Neural cell (in vitro differentiated cells): ENCODE measurements around the gene MSI1. TPM values are rescaled to one million over a fixed set of nuclear protein-coding genes. Genes with fewer than 3 reads are reported as not detected.

Experiments used
- H2AFZ ChIP-seq: fragments of 200-600, 300-800 bp; sonication (generic), shearing (Covaris generic); 2 replicates; pipeline ENCODE4 v1.6.0; 2014; ENCODE audit warnings: low read depth, mild to moderate bottlenecking, antibody characterized with exemption, low read length, moderate library complexity
- H3F3A ChIP-seq: fragments of 200-600 bp; shearing (Covaris generic); 2 replicates; pipeline ENCODE4 v1.6.1; 2016; ENCODE audit warnings: mild to moderate bottlenecking, moderate library complexity, mixed read lengths, antibody characterized with exemption, low read length; ENCODE audit not compliant: insufficient read depth, poor library complexity, severe bottlenecking
- H3K27ac ChIP-seq: fragments of 200-600, 300-800 bp; sonication (generic), shearing (Covaris generic); 2 replicates; pipeline ENCODE4 v1.5.1; 2014; ENCODE audit warnings: mild to moderate bottlenecking, low read length, moderate library complexity
- H3K27me3 ChIP-seq: fragments of 300-800, 200-600 bp; sonication (generic), shearing (Covaris generic); 2 replicates; pipeline ENCODE4 v1.6.0; 2014; ENCODE audit warnings: mild to moderate bottlenecking, low read depth, low read length, moderate library complexity; ENCODE audit not compliant: insufficient read depth
- H3K36me3 ChIP-seq: fragments of 300-800, 200-600 bp; sonication (generic), shearing (Covaris generic); 2 replicates; pipeline ENCODE4 v1.5.1; 2014; ENCODE audit warnings: mild to moderate bottlenecking, antibody characterized with exemption, low read length, moderate library complexity; ENCODE audit not compliant: insufficient read depth
- H3K4me2 ChIP-seq: fragments of 300-800, 200-600 bp; sonication (generic), shearing (Covaris generic); 2 replicates; pipeline ENCODE4 v1.6.0; 2014; ENCODE audit warnings: mild to moderate bottlenecking, low read length
- H3K4me3 ChIP-seq: fragments of 300-800, 200-600 bp; sonication (generic), shearing (Covaris generic); 2 replicates; pipeline ENCODE4 v1.5.1; 2014; ENCODE audit warnings: mild to moderate bottlenecking, low read length, moderate library complexity
- H3K79me2 ChIP-seq: fragments of 200-600 bp; shearing (Covaris generic); replicated peaks from 2 replicates; pipeline ENCODE4 v1.6.0; 2014; ENCODE audit warnings: mild to moderate bottlenecking, low read length, moderate library complexity; ENCODE audit not compliant: insufficient read depth
- H3K9ac ChIP-seq: fragments of 300-800, 200-600 bp; sonication (generic), shearing (Covaris generic); 2 replicates; pipeline ENCODE4 v1.6.1; 2016; ENCODE audit warnings: mild to moderate bottlenecking, low read length, mixed read lengths
- H3K9me2 ChIP-seq: fragments of 200-600 bp; shearing (Covaris generic); 2 replicates; pipeline ENCODE4 v1.6.1; 2016; ENCODE audit warnings: mild to moderate bottlenecking, low read length, mixed read lengths; ENCODE audit not compliant: insufficient read depth
- H3K9me3 ChIP-seq: fragments of 200-600, 300-800 bp; sonication (generic), shearing (Covaris generic); 2 replicates; pipeline ENCODE4 v1.6.1; 2016; ENCODE audit warnings: mild to moderate bottlenecking, mixed run types, low read length, moderate library complexity, mixed read lengths
- H4K20me1 ChIP-seq: fragments of 200-600 bp; shearing (Covaris generic); 2 replicates; pipeline ENCODE4 v1.6.1; 2016; ENCODE audit warnings: mild to moderate bottlenecking, mixed run types; ENCODE audit not compliant: insufficient read depth
- EP300 ChIP-seq: fragments of 450-650 bp; conservative IDR thresholded peaks from 2 replicates; pipeline ENCODE4 v1.6.1; 2014; ENCODE audit warnings: antibody characterized with exemption, mild to moderate bottlenecking, moderate library complexity; ENCODE audit not compliant: poor library complexity, severe bottlenecking
- EZH2 ChIP-seq: fragments of 200-600, 300-800 bp; shearing (Covaris generic), sonication (generic); IDR thresholded peaks from 2 replicates; pipeline ENCODE4 v1.6.1; 2014; ENCODE audit warnings: antibody characterized with exemption, low read length, borderline replicate concordance, mild to moderate bottlenecking; ENCODE audit not compliant: insufficient read depth, poor library complexity, severe bottlenecking
- MXI1 ChIP-seq: fragments of 450-650 bp; conservative IDR thresholded peaks from 2 replicates; pipeline ENCODE4 v1.6.1; 2014; ENCODE audit warnings: antibody characterized with exemption, mild to moderate bottlenecking; ENCODE audit not compliant: poor library complexity, severe bottlenecking
- POLR2AphosphoS5 ChIP-seq: IDR thresholded peaks from 2 replicates; pipeline ENCODE4 v1.6.1; 2012
- RAD21 ChIP-seq: fragments of 450-650 bp; conservative IDR thresholded peaks from 2 replicates; pipeline ENCODE4 v1.6.1; 2014; ENCODE audit warnings: antibody characterized with exemption, mild to moderate bottlenecking, moderate library complexity
- SMC3 ChIP-seq: fragments of 450-650 bp; conservative IDR thresholded peaks from 2 replicates; pipeline ENCODE4 v1.6.1; 2014; ENCODE audit warnings: antibody characterized with exemption, mild to moderate bottlenecking, moderate library complexity; ENCODE audit not compliant: poor library complexity
- TAF1 ChIP-seq: IDR thresholded peaks from 2 replicates; pipeline ENCODE4 v1.6.1; 2012; ENCODE audit warnings: low read depth
- polyA plus RNA-seq: library from polyadenylated mRNA; depleted of rRNA; stranded (reverse); fragments of >200 nt; gene quantifications from 2 replicates; pipeline ENCODE4 v1.2.3, GENCODE V29; 2014
- TF ChIP-seq, protein P1 (sequence below): fragments of 450-650 bp; IDR thresholded peaks from 2 replicates; pipeline ENCODE4 v1.5.1; 2014; ENCODE audit warnings: antibody characterized with exemption, mild to moderate bottlenecking, moderate library complexity; ENCODE audit not compliant: poor library complexity, severe bottlenecking
- TF ChIP-seq, protein P2 (sequence below): IDR thresholded peaks from 2 replicates; pipeline ENCODE4 v1.6.1; 2012; ENCODE audit warnings: borderline replicate concordance

MSI1 gene
- polyA plus RNA-seq, 1 donor from 2014 or later = 7.5 TPM

DNA sequence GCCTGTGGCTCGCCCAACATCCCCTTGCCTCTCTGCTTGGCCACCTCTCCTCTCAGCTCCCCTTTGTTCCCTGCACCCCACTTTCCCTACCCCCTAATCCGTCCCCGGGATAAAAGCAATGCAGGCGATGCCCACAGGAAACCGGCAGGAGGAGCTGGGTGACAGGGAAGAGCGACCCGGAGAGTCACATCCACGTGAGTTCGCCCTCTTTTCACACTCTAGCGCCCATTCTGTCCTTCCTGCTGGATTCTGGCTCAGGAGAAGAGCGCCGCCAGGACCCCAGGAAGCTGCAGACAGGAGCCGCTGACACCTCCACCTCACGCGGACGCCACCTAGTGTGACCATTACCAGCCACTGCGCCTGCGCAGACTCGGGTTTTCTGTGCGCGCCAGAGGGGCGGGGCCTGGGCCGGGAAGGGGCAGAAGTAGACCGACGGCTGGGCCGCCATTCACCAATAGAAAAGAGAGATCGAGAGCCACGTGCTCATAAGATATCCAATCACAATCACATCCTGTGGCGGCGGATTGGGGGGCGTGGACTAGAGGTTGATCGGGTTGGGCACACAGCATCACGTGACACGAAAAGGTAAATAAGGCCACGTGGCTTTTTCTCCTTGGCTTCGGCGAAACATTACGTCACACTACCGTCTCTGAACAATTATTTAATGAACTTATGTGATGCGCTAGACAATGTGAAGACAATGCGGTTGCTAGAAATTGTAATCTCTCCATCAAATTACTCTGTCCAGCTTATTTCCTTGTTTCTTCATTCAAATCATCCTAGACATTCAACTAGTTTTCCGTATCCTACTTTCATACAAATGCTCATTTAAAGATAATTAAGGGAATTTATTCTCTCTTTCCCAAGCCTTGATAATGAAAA lies 51.5 kb downstream of the MSI1 start:
- Histone ChIP-seq H2AFZ (peak overlapping the region; percentile 48), H4K20me1 (no peaks in the 10 kb centered on the region), H3K9me2 (no peaks in the 10 kb centered on the region), H3K9ac (peak overlapping the region; percentile 79), H3K79me2 (no peaks in the 10 kb centered on the region), H3K4me2 (peak overlapping the region; percentile 72), H3K27ac (peak overlapping the region; percentile 85), H3K27me3 (no peaks in the 10 kb centered on the region), H3K4me3 (peak overlapping the region; percentile 66), H3K36me3 (no peaks in the 10 kb centered on the region), H3F3A (no peaks in the 10 kb centered on the region), H3K9me3 (no peaks in the 10 kb centered on the region)
- TF ChIP-seq, protein P1, sequence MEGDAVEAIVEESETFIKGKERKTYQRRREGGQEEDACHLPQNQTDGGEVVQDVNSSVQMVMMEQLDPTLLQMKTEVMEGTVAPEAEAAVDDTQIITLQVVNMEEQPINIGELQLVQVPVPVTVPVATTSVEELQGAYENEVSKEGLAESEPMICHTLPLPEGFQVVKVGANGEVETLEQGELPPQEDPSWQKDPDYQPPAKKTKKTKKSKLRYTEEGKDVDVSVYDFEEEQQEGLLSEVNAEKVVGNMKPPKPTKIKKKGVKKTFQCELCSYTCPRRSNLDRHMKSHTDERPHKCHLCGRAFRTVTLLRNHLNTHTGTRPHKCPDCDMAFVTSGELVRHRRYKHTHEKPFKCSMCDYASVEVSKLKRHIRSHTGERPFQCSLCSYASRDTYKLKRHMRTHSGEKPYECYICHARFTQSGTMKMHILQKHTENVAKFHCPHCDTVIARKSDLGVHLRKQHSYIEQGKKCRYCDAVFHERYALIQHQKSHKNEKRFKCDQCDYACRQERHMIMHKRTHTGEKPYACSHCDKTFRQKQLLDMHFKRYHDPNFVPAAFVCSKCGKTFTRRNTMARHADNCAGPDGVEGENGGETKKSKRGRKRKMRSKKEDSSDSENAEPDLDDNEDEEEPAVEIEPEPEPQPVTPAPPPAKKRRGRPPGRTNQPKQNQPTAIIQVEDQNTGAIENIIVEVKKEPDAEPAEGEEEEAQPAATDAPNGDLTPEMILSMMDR = peak; percentile 95
- TF ChIP-seq RAD21 (peak; percentile 71), EP300 (peak; percentile 58), POLR2AphosphoS5 (peak; percentile 96), EZH2 (no peak), TAF1 (peak; percentile 98), MXI1 (peak; percentile 88), SMC3 (peak; percentile 70)
- TF ChIP-seq, protein P2, sequence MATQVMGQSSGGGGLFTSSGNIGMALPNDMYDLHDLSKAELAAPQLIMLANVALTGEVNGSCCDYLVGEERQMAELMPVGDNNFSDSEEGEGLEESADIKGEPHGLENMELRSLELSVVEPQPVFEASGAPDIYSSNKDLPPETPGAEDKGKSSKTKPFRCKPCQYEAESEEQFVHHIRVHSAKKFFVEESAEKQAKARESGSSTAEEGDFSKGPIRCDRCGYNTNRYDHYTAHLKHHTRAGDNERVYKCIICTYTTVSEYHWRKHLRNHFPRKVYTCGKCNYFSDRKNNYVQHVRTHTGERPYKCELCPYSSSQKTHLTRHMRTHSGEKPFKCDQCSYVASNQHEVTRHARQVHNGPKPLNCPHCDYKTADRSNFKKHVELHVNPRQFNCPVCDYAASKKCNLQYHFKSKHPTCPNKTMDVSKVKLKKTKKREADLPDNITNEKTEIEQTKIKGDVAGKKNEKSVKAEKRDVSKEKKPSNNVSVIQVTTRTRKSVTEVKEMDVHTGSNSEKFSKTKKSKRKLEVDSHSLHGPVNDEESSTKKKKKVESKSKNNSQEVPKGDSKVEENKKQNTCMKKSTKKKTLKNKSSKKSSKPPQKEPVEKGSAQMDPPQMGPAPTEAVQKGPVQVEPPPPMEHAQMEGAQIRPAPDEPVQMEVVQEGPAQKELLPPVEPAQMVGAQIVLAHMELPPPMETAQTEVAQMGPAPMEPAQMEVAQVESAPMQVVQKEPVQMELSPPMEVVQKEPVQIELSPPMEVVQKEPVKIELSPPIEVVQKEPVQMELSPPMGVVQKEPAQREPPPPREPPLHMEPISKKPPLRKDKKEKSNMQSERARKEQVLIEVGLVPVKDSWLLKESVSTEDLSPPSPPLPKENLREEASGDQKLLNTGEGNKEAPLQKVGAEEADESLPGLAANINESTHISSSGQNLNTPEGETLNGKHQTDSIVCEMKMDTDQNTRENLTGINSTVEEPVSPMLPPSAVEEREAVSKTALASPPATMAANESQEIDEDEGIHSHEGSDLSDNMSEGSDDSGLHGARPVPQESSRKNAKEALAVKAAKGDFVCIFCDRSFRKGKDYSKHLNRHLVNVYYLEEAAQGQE = peak; percentile 99

DNA sequence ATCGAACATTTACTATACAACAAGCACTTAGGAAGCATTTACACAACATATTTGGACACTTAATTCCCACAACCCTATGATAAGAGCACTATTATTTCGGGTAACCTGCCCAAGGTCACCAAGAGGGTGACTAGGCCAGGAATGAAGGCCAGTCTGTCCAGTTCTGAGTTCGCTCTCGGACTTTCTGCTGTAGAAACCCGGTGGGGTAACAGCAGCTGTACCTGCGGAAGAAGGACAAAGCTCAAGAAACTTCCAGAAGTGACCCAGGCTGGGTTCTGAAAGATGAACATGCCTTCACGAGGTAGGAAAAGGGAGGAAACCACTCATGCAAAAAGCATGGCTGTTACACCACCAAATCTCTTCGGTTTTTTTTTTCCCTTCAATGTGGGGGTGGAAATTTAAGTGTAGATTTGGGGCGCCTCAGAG lies 52.2 kb downstream of the MSI1 start:
- Histone ChIP-seq H3K9ac (peak overlapping the region; percentile 79), H3K79me2 (no peaks in the 10 kb centered on the region), H3K27me3 (no peaks in the 10 kb centered on the region), H2AFZ (peak overlapping the region; percentile 48), H3K4me2 (peak overlapping the region; percentile 72), H3K27ac (peak overlapping the region; percentile 85), H3K9me2 (no peaks in the 10 kb centered on the region), H3K4me3 (peak overlapping the region; percentile 66), H3K9me3 (no peaks in the 10 kb centered on the region), H4K20me1 (no peaks in the 10 kb centered on the region), H3K36me3 (no peaks in the 10 kb centered on the region), H3F3A (no peaks in the 10 kb centered on the region)
- no peak for TF ChIP-seq POLR2AphosphoS5
- TF ChIP-seq TAF1 = no peak
- TF ChIP-seq EP300 = no peak
- TF ChIP-seq EZH2 = no peak
- TF ChIP-seq, protein P1 = no peak
- TF ChIP-seq SMC3 = no peak
- no peak for TF ChIP-seq MXI1
- no peak for TF ChIP-seq RAD21
- TF ChIP-seq, protein P2 = no peak
